Gastrocnemius medialis (tissue), 4 donors: ENCODE measurements around the gene PTER.

ENCODE experiments used
- POLR2A ChIP-seq, 2 donors: fragments of 450-650 bp; IDR thresholded peaks; one replicate each; pipeline ENCODE4 v1.6.1; 2017; ENCODE audit warnings: antibody characterized with exemption in 2 of 2, mild to moderate bottlenecking in 2 of 2, moderate library complexity in 2 of 2
- TF ChIP-seq, protein P1 (sequence below), 5 experiments: fragments of 450-650 bp in 3 of 5; fragments of 200-600 bp in 2 of 5; sonication (generic) in 2 of 5; IDR thresholded peaks in 4 of 5; conservative IDR thresholded peaks in 1 of 5; 1 replicate in 4 of 5; 2 replicates in 1 of 5; pipeline ENCODE4 v1.5.1; 2016 to 2019; ENCODE audit warnings: antibody characterized with exemption in 5 of 5, mild to moderate bottlenecking in 3 of 5, moderate library complexity in 3 of 5

DNA sequence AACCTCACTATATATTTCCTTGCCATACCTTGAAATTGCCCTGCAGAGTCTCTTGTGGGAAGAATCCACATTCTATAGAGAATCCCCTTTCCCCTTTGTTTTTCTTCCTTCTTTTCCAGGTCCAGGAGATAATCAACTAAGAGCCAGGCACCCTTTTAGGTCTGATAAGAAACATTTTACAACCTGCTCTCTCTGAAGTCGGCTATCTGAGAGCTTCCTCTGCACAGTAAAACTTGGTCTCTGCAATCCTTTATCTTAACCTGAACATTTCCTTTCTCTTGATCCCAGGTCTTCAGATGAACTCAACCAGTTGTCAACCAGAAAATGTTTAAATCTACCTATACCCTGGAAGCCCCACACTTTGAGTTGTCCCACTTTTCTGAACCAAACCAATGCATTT is 19.5 kb upstream of the PTER start:
- TF ChIP-seq, protein P1, sequence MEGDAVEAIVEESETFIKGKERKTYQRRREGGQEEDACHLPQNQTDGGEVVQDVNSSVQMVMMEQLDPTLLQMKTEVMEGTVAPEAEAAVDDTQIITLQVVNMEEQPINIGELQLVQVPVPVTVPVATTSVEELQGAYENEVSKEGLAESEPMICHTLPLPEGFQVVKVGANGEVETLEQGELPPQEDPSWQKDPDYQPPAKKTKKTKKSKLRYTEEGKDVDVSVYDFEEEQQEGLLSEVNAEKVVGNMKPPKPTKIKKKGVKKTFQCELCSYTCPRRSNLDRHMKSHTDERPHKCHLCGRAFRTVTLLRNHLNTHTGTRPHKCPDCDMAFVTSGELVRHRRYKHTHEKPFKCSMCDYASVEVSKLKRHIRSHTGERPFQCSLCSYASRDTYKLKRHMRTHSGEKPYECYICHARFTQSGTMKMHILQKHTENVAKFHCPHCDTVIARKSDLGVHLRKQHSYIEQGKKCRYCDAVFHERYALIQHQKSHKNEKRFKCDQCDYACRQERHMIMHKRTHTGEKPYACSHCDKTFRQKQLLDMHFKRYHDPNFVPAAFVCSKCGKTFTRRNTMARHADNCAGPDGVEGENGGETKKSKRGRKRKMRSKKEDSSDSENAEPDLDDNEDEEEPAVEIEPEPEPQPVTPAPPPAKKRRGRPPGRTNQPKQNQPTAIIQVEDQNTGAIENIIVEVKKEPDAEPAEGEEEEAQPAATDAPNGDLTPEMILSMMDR (IDR thresholded peaks at IDR 0.05 in 4 of 5, conservative IDR thresholded peaks at IDR 0.05 in 1 of 5): no peak
- no peak for TF ChIP-seq POLR2A (IDR thresholded peaks at IDR 0.05)
